Right renal cortex interstitium (tissue), 3 donors: ENCODE data around the gene VIPR1. TPM values are rescaled to one million over a fixed set of nuclear protein-coding genes. Genes with fewer than 3 reads are reported as not detected.

Source experiments
- DNase-seq, 3 donors: peaks; one replicate each; pipeline ENCODE4 v3.0.0-alpha.2; 2013; ENCODE audit warnings: low read depth in 3 of 3, low spot score in 2 of 3
- polyA plus RNA-seq, 3 donors: library from polyadenylated mRNA; unstranded; fragments of 120-200 nt; gene quantifications; one replicate each; pipeline ENCODE4 v1.2.1, GENCODE V29; 2013; ENCODE audit not compliant: insufficient read length in 3 of 3

The VIPR1 gene
- polyA plus RNA-seq, 3 donors = 0.74 to 1.3 (median 0.93) TPM

DNA sequence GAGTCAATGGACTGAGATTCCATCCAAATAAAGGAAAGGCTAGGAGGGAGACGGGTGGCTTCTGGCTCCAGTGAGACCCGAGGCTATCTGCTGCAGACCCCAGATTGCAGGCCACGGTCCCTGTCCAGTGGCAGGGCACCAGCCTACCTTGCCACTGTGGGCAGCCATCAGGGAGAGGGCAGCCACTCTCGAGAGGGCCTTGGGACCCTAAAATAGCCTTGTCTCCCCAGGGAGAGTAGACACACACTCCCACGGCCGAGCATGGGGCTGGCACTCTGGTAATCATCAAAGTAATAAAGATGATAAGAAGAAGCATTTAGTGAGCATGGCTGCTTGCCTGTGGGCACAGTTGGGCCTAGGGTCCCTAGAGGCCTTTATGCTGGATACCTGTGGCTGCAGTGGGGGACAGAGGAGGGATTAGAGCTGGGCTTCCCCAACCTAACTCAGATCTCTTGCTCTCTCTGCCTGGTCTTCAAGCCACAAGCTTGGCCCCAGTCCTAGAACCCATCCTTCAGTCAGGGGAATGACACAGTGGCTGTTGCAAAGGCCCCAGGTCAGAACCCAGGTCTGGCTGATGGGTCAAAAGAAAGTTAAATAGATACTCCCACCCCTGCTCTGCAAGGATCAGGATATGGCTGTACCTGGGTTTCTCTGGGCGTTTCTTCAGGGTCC is 9.2 kb upstream of the VIPR1 start:
- DNase-seq = no peak

- DNase-seq = no peak
Observed at GRCh38 chr3:42493798-42494151, 8.7 kb upstream of the VIPR1 start.

GRCh38 chr3:42495393-42495792 is 7.0 kb upstream of the VIPR1 start:
- DNase-seq = no peak

DNA sequence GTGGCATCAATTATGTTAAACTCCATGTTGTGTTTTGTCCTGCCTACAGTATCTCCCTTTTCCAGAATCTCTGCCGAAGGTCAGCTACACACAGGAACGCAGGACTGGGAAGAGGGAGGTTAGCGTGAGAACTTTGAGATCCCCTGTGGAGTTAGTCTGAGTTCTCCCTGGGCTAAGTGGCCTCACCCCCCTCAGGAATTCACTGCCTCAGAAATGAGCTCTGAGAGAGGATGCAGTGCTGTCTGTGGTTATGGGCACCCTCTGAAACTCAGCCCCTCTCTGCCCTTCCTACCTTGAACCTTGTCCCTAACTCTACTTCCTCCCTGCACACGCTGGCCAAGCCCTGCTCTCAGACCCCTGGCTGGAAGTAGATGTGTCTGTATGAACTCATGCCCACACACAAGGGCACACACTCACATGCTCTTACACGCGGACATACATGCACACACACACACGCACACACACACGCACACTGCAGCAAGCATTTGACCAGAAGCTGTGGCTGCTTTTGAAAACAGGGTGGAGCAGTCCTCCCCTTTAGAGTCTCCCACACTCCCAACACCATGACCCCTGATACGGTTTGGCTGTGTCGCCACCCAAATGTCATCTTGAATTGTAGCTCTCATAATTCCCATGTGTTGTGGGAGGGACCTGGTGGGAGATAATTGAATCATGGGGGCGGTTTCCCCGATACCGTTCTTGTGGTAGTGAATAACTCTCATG is 5.3 kb upstream of the VIPR1 start:
- no peak for DNase-seq

- DNase-seq = no peak
Observed at GRCh38 chr3:42498034-42498433, 4.4 kb upstream of the VIPR1 start.

GRCh38 chr3:42498791-42499477 is 3.5 kb upstream of the VIPR1 start:
- DNase-seq = no peak

- DNase-seq = no peak
Observed at GRCh38 chr3:42499478-42499871, 3.0 kb upstream of the VIPR1 start.

GRCh38 chr3:42500091-42500490 is 2.4 kb upstream of the VIPR1 start:
- no peak for DNase-seq

GRCh38 chr3:42500909-42501308 is 1.5 kb upstream of the VIPR1 start:
- no peak for DNase-seq

- DNase-seq = no peak
Observed at GRCh38 chr3:42501321-42501680, 1.1 kb upstream of the VIPR1 start.

DNA sequence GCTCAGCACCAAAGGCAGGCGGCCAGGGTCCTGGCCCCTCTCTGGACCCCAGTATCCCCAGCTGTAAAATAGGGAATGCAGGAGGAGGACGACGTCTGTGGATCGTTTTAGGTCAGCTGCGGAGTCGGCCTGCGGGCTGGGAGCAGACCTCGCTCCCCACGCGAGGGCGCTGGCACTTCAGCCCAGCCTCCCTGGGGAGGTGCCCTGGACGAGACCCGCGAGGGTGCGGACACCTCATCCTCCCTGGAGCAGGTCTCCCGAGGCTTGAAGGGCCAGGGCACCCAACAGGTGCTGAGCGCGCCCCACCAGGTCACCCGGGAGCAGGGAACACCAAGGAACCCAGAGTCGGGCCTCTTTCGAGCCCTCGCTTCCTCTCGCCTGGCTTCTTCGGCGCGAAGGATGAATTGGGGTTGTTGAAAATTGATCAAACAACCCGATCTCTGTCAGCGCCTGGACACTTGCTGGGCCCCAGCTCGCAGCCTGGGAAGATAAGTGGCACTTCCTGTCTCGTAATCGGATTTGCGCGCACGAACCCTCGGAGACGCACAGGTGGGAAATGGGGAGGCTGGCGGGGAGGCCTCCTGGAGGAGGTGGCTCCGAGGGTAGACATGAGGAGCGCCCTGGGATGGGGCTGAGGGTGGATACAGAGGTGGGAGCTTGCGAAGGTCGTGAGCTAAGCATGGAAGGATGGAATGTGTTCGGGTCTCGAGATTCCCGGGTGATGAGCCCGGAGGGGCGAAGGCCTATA is 588 bp upstream of the VIPR1 start:
- DNase-seq = no peak

- DNase-seq = no peak
Observed at GRCh38 chr3:42503251-42503924, 945 bp downstream of the VIPR1 start.

- no peak for DNase-seq
Observed at GRCh38 chr3:42503957-42504333, 1.5 kb downstream of the VIPR1 start.

DNA sequence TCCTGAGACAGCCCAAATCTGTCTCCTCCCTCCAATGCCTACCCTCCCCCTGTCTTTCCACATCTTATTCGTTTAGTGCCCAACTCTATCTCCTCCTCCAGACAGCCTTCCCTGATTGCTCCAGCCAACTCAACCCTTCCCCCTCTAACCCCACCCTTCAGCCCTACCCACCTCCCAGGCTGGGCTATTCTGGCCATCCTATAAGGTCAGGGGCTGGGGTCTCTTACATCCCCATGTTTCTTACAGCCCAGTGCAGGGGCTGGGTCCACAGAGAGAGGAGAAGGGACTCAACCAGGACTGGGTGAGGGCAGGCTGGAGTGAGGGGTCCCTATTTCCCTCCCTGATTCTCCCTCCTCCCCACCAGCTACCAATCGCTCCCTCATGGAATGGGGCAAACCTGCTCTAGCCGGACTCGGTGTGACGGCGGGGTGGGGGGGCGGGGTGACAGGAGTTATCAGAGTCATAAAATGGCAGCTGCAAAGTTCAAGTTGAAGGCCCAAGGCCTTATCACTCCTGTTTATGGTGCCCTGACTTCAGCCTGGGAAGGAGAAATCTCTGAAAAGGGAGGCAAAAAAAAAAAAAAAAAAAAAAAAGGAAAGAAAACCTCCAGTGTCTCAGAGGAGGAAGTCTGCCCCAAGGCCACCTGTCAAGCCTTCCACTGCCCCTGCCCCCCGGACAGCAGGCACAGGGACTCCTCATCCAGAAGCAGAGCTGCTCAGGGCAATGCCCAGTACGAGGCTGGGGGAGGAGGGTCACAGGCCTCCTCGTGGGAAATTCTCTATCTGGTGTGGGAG is 2.1 kb downstream of the VIPR1 start:
- DNase-seq = no peak

DNA sequence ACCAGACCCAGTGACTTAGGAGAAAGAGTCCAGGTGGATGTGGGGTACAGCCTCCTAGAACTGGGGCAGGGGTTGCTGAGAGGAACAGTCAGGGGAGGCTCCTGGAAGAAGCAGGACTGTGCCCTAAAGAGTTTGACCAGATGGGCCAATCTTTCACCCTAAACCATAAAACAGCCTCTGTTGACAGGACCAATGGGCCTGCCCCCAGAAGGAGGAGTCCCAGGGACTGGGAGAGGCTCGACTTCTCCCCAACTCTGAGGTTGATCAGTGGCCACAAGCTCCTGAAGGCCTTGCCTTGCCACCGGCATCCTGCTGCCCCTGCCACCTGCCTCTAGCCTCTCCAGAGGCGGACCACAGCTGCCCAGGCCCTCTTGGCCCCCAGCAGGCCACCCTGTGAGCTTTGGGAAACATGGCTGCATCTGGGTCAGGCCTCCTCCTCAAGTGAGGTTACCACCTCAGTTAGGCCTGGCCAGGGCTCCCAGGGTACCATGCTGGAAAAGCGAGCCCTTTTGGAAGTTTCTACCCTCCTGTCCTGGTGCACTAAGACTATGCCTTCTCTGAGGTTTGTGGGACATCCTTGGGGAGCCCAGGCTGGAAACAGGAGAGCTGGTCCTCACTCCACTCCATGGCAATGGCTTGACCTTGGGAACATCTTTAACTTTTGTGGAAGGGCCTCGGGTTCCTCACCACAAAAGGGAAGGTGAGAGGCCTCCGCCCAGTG is 2.8 kb downstream of the VIPR1 start:
- DNase-seq = no peak

GRCh38 chr3:42505849-42506410 is 3.5 kb downstream of the VIPR1 start:
- no peak for DNase-seq

DNA sequence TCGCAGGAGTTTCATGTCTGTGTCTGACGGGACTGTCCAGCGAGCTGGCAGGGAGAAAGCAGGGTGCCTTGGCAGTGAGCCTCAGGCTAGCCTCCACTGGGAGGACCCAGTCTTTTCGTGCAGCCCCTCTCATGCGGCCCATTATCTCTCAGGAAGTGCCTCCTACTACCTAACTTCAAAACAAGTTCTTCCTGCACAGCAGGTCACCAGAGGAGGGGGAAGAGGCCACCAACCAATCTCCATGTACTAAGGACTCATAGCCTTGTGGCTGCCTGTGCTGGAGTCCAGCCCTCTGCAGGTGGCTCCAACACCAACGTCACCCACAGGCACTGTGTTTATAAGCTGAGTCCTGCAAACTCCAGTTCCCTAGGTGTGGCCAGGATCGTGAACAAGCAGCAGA is 4.8 kb downstream of the VIPR1 start:
- DNase-seq = no peak

DNA sequence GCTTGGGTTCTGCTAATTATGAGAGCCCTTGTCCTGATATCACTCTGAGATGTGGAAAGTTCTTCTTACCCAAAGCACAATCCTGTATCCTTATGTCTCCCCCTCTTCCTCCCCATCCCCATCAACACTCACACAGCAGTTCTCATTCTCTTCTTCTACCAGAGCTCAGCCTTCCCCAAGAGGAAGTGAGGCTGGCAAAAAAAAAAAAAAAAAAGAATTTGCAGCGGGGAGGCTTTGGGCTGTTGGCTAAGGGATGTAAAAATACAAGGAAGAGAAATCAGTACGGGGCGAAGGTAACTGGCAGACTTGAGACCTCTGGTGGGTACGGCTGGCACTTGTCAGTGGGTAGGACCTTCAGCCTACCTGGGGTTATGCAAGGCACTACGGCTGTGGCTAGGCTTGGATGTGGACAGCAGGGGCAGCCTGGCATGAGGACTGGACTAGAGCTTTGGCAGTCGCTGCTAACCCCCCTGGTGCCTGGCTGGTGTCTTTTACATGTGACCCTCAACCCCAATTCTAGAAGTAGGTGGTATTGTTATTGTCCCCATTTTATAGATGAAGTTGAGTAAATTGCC is 5.4 kb downstream of the VIPR1 start:
- no peak for DNase-seq

DNA sequence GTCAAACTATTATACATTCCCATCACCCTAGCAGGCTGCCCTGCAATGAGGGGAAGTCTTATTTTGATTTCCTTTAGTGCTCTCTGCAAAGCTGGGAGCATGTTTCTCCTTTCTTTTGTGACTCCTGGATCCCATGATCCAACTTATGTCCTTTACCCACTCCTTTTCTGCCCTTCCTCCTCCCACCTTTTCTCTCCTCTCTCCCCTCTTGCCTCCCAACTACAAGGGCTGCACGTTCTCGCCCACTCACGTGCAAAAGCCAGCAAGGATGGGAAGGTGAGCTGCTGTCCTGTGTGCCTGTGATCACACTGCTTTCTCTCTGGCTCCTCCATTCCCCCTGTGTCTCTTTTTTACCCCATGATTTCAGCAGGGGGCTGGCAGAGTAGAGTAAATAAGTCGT is 6.1 kb downstream of the VIPR1 start:
- no peak for DNase-seq
